GM18870 (cell line): Measurements from ENCODE around the gene ZPLD1.

Source experiments
- ATAC-seq: cut with Tn5 transposase; IDR thresholded peaks from one replicate; pipeline ENCODE4 v1.9.1; 2021; ENCODE audit warnings: moderate library complexity; ENCODE audit not compliant: unreplicated experiment

The ZPLD1 gene

DNA sequence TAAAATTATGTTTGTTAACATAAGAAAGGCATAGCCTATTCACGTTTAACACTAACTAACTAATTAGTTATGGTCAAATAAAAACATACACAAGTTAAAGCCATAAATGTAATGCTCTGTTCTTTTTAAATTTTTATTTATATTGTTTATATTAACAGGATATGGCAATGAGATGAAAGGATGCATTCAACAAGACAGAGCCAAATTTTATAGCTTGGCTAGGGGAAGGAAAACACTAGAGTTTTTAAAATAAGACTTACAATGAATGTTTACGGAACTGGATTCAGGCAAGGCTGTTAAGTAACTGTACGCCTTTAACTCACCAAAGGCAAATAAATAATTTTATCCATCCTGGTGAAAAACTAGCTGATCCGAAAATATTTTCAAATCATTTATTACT is 86.4 kb downstream of the ZPLD1 start:
- no peak for ATAC-seq

DNA sequence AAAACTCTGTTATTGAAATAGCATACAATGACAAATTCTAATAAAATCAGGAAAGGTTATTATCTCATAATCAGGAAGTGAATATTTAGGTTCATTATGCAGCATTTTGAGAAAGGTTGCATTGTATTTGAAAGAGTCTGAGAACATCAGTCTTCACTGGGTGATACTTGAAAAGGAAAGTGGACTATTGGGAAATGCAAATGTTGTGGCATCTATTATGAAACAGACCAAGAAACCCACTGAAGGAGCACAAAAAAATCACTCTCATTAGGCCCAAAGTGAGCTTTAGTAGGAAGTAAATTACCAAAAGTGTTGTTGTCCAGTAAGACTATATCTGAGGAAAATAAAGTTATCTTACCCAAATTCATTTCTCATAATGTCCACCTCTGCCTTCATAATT is 90.8 kb downstream of the ZPLD1 start:
- ATAC-seq = peak; percentile 68

DNA sequence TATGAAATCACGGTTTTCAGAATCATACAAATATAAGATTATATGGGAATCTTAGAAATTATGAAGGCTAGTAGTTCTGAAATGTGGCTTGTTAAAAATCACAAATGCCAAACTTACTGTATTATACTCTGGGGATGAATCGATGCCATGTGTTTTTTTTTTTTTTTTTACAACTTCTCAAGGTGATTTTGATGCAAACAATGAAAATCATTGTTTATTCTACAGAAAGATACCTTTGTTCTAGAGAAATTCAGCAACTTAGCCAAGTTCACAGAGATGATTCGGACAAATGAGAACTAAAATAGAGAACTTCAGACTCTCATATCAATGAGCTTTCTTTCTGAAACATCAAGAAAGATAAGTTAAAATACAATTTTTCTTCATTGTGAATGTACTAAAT is 92.0 kb downstream of the ZPLD1 start:
- ATAC-seq = no peak

DNA sequence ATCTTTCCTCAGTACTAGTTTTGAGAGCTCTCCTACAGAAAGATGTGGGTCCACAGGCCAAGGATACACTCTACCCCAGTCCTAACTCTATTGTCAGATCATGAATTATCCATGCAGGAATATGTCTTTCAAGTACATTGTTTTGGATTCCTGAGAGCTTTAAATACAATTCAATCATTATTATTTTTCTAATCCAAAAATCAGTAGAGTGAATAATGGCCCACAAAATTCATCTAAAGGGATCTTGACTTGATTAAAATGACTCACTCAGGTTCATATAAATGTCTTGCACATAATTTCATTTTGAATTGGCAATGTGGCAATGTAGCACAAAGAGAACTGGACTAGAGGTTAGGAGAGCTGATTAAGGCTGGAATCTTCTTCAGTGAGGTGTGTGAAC is 93.9 kb downstream of the ZPLD1 start:
- ATAC-seq = no peak
